Right cardiac atrium (tissue), 5 donors: ENCODE results near the gene TSHB. TPM values are rescaled to one million over a fixed set of nuclear protein-coding genes. Genes with fewer than 3 reads are reported as not detected.

Source experiments
- ATAC-seq, 2 donors: fragments of 200-7000 bp; cut with Tn5 transposase; one replicate each; pipeline versions ENCODE4 v1.8.0 to v1.9.1; 2020; ENCODE audit warnings: moderate library complexity in 2 of 2, mild to moderate bottlenecking in 1 of 2
- DNase-seq, 3 donors: peaks; one replicate each; pipeline ENCODE4 v3.0.0-alpha.2; 2020
- H3K27ac ChIP-seq: one replicate; pipeline ENCODE4 v1.5.1; 2013; ENCODE audit warnings: mild to moderate bottlenecking, low read length, control low read depth, moderate library complexity
- H3K27me3 ChIP-seq: one replicate; pipeline ENCODE4 v1.6.1; 2013; ENCODE audit not compliant: control insufficient read depth, insufficient read depth
- H3K4me1 ChIP-seq: one replicate; pipeline ENCODE4 v1.6.1; 2013; ENCODE audit warnings: low read length; ENCODE audit not compliant: control insufficient read depth, insufficient read depth
- H3K4me3 ChIP-seq: one replicate; pipeline ENCODE4 v1.5.1; 2013; ENCODE audit warnings: low read length, control low read depth
- H3K9me3 ChIP-seq: one replicate; pipeline ENCODE4 v1.6.1; 2013; ENCODE audit warnings: low read length; ENCODE audit not compliant: control insufficient read depth
- WGBS: extraction: QIAGEN DNeasy Blood & Tissue Kit; methylation state at CpG from one replicate; pipeline ENCODE4 v1.1.7; 2013; 5-methylcytosine and 5-hydroxymethylcytosine counted together
- intact Hi-C, 4 donors: fragments of 100-400 bp; cut with DNase I; formaldehyde crosslinking; loops; one replicate each; pipeline versions ENCODE4 v1.11.0 to v1.14.0; 2022 to 2023
- polyA plus RNA-seq: library from polyadenylated mRNA; stranded (reverse); fragments of 200-250 nt; gene quantifications from one replicate; pipeline ENCODE4 v1.2.3, GENCODE V29; 2013
- total RNA-seq, 4 donors: library from RNA; stranded (reverse); fragmentation: NEBNext Ultra II Directional; extraction: Animal tissue kit (Norgen Biotek cat#: 25700); gene quantifications; one replicate each; pipeline ENCODE4 v1.2.1, GENCODE V29; 2021
- donor health status: healthy with polysubstance abuse.
- donor health status: DM: no; HTN: yes; CAD: no.
- donor health status: DM: no; HTN: no; CAD: no.
- donor health status: DM: no; HTN: yes; CAD: no; lungs with severe emphysema.
- donor health status: DM: yes; HTN: yes; CAD: no.

TSHB gene
- total and polyA plus RNA-seq, 5 donors, result not detected

GRCh38 chr1:115060501-115060900 is 30.9 kb downstream of the TSHB start:
- Histone ChIP-seq H3K27ac (no peak overlapping the region), H3K27me3 (no peaks in the 10 kb centered on the region), H3K9me3 (no peaks in the 10 kb centered on the region), H3K4me3 (no peak overlapping the region), H3K4me1 (peaks cover 4% of the 10 kb centered on the region)
- no peak for ATAC-seq
- no peak for DNase-seq
- intact Hi-C loops, result no loop called here
- 58% methylated on average over 4 of the region's 4 CpGs for WGBS

- Histone ChIP-seq H3K9me3 (no peaks in the 10 kb centered on the region), H3K4me3 (no peak overlapping the region), H3K27me3 (no peaks in the 10 kb centered on the region), H3K4me1 (no peaks in the 10 kb centered on the region), H3K27ac (no peak overlapping the region)
- 56% methylated on average over 7 of the region's 7 CpGs for WGBS
- DNase-seq (peak; percentile 46 to 78 (median 77)), ATAC-seq (peak; percentile 78 to 81)
- intact Hi-C loops, result no loop called here
These were observed 32.9 kb downstream of the TSHB start for GRCh38 chr1:115062542-115063004.

GRCh38 chr1:115063228-115063901 is 33.7 kb downstream of the TSHB start:
- ATAC-seq, result no peak
- intact Hi-C loops, result no loop called here
- Histone ChIP-seq H3K27ac (no peak overlapping the region), H3K4me1 (no peaks in the 10 kb centered on the region), H3K9me3 (no peaks in the 10 kb centered on the region), H3K4me3 (no peak overlapping the region), H3K27me3 (no peaks in the 10 kb centered on the region)
- WGBS, result 85% methylated on average over 7 of the region's 7 CpGs
- no peak for DNase-seq

- H3K4me1 ChIP-seq, result no peaks in the 10 kb centered on the region
- ATAC-seq (no peak), DNase-seq (no peak)
- no peak overlapping the region for H3K4me3 ChIP-seq
- 70% methylated on average over 3 of the region's 3 CpGs for WGBS
- H3K27ac ChIP-seq, result no peak overlapping the region
- intact Hi-C loops, result no loop called here
- no peaks in the 10 kb centered on the region for H3K27me3 ChIP-seq
- no peaks in the 10 kb centered on the region for H3K9me3 ChIP-seq
These were observed 34.8 kb downstream of the TSHB start for GRCh38 chr1:115064461-115064860.

- Histone ChIP-seq H3K9me3 (no peaks in the 10 kb centered on the region), H3K27ac (no peak overlapping the region), H3K4me3 (no peak overlapping the region), H3K4me1 (no peaks in the 10 kb centered on the region), H3K27me3 (no peaks in the 10 kb centered on the region)
- intact Hi-C loops, result no loop called here
- WGBS, result 90% methylated on average over 6 of the region's 6 CpGs
- DNase-seq (no peak), ATAC-seq (no peak)
These were observed 35.4 kb downstream of the TSHB start for GRCh38 chr1:115065021-115065420.

- no peak overlapping the region for H3K4me3 ChIP-seq
- 73% methylated on average over 8 of the region's 8 CpGs for WGBS
- DNase-seq (no peak), ATAC-seq (no peak)
- H3K27me3 ChIP-seq, result no peaks in the 10 kb centered on the region
- no peak overlapping the region for H3K27ac ChIP-seq
- no peaks in the 10 kb centered on the region for H3K9me3 ChIP-seq
- intact Hi-C loops, result no loop called here
- no peaks in the 10 kb centered on the region for H3K4me1 ChIP-seq
These were observed 37.7 kb downstream of the TSHB start for GRCh38 chr1:115067161-115067859.

GRCh38 chr1:115068826-115069585 is 39.4 kb downstream of the TSHB start:
- H3K4me1 ChIP-seq, result peaks cover 2% of the 10 kb centered on the region
- intact Hi-C loops, result no loop called here
- H3K27me3 ChIP-seq, result no peaks in the 10 kb centered on the region
- no peaks in the 10 kb centered on the region for H3K9me3 ChIP-seq
- H3K27ac ChIP-seq, result no peak overlapping the region
- ATAC-seq (no peak), DNase-seq (peak in 1 of 3 donors; percentile 52)
- 71% methylated on average over 12 of the region's 12 CpGs for WGBS
- H3K4me3 ChIP-seq, result no peak overlapping the region

- Histone ChIP-seq H3K4me1 (peaks cover 2% of the 10 kb centered on the region), H3K27me3 (no peaks in the 10 kb centered on the region), H3K9me3 (no peaks in the 10 kb centered on the region), H3K27ac (no peak overlapping the region), H3K4me3 (no peak overlapping the region)
- intact Hi-C loops, result no loop called here
- no peak for DNase-seq
- ATAC-seq, result no peak
- WGBS, result 77% methylated on average over 7 of the region's 7 CpGs
These were observed 40.2 kb downstream of the TSHB start for GRCh38 chr1:115069659-115070308.

- Histone ChIP-seq H3K27ac (no peak overlapping the region), H3K4me3 (no peak overlapping the region), H3K9me3 (no peaks in the 10 kb centered on the region), H3K4me1 (peaks cover 2% of the 10 kb centered on the region), H3K27me3 (no peaks in the 10 kb centered on the region)
- no peak for DNase-seq
- ATAC-seq, result no peak
- intact Hi-C loops, result no loop called here
- WGBS, result 84% methylated on average over 6 of the region's 6 CpGs
These were observed 41.5 kb downstream of the TSHB start for GRCh38 chr1:115071012-115071664.

GRCh38 chr1:115073298-115074087 is 43.9 kb downstream of the TSHB start:
- H3K9me3 ChIP-seq, result no peaks in the 10 kb centered on the region
- DNase-seq (peak in 2 of 3 donors; percentile 55 to 71), ATAC-seq (peak; percentile 73 to 78)
- peak overlapping the region; percentile 62 for H3K27ac ChIP-seq
- intact Hi-C loops, result no loop called here
- peaks cover 2% of the 10 kb centered on the region for H3K4me1 ChIP-seq
- H3K4me3 ChIP-seq, result no peak overlapping the region
- H3K27me3 ChIP-seq, result no peaks in the 10 kb centered on the region
- 58% methylated on average over 10 of the region's 10 CpGs for WGBS
